HEK293T (cell line): ENCODE measurements around the gene NHSL1.
"Not testable (repeated sequence)": the region's sequence is repeated elsewhere in the genome, so short reads cannot be mapped to it uniquely, and the experiment has no call there.

Source experiments
- CTCF ChIA-PET: fragments of 350-600 bp; formaldehyde crosslinking; extraction: SDS; loops from one replicate; lab custom pipeline; 2021; ENCODE audit warnings: antibody characterized with exemption, inconsistent platforms; lab: Yijun Ruan, JAX
- POLR2A ChIA-PET: fragments of 350-600 bp; formaldehyde crosslinking; extraction: SDS; loops from one replicate; lab custom pipeline; 2020; ENCODE audit warnings: antibody characterized with exemption, inconsistent platforms; lab: Yijun Ruan, JAX
- DNase-seq: peaks from one replicate; pipeline ENCODE4 v3.0.0; 2012; ENCODE audit warnings: mixed read lengths; ENCODE audit errors: extremely low spot score
- ARNT ChIP-seq: fragments of 450-650 bp; IDR thresholded peaks from 2 replicates; pipeline ENCODE4 v1.6.1; 2017; ENCODE audit warnings: mild to moderate bottlenecking
- BHLHE40 ChIP-seq: fragments of 450-650 bp; IDR thresholded peaks from 2 replicates; pipeline ENCODE4 v1.6.1; 2016; ENCODE audit warnings: mild to moderate bottlenecking, moderate library complexity, borderline replicate concordance
- CTBP1 ChIP-seq: fragments of 450-650 bp; IDR thresholded peaks from 2 replicates; pipeline ENCODE4 v1.6.1; 2016; ENCODE audit warnings: borderline replicate concordance
- ELF4 ChIP-seq: fragments of 450-650 bp; IDR thresholded peaks from 2 replicates; pipeline ENCODE4 v1.6.1; 2017; ENCODE audit warnings: antibody characterized with exemption
- FOXA1 ChIP-seq: fragments of 450-650 bp; IDR thresholded peaks from 2 replicates; pipeline ENCODE4 v1.6.1; 2016; ENCODE audit warnings: mild to moderate bottlenecking
- FOXK2 ChIP-seq: fragments of 450-650 bp; IDR thresholded peaks from 2 replicates; pipeline ENCODE4 v1.6.1; 2016; ENCODE audit warnings: mild to moderate bottlenecking
- FOXM1 ChIP-seq: fragments of 450-650 bp; IDR thresholded peaks from 2 replicates; pipeline ENCODE4 v1.6.1; 2017; ENCODE audit warnings: mild to moderate bottlenecking, borderline replicate concordance
- HDGF ChIP-seq: fragments of 450-650 bp; IDR thresholded peaks from 2 replicates; pipeline ENCODE4 v1.6.1; 2017; ENCODE audit warnings: antibody characterized with exemption, borderline replicate concordance
- L3MBTL2 ChIP-seq: fragments of 450-650 bp; conservative IDR thresholded peaks from 2 replicates; pipeline ENCODE4 v1.6.1; 2016; ENCODE audit warnings: mild to moderate bottlenecking
- LEF1 ChIP-seq: fragments of 450-650 bp; IDR thresholded peaks from 2 replicates; pipeline ENCODE4 v1.6.1; 2017; ENCODE audit warnings: mild to moderate bottlenecking, borderline replicate concordance
- NFRKB ChIP-seq: fragments of 450-650 bp; IDR thresholded peaks from 2 replicates; pipeline ENCODE4 v1.6.1; 2016; ENCODE audit warnings: mild to moderate bottlenecking, moderate library complexity
- SP1 ChIP-seq: fragments of 450-650 bp; IDR thresholded peaks from 2 replicates; pipeline ENCODE4 v1.6.1; 2017
- SUZ12 ChIP-seq: fragments of 450-650 bp; IDR thresholded peaks from 2 replicates; pipeline ENCODE4 v1.6.1; 2016; ENCODE audit warnings: mild to moderate bottlenecking
- TARDBP ChIP-seq: fragments of 450-650 bp; IDR thresholded peaks from 2 replicates; pipeline ENCODE4 v1.6.1; 2016
- ZNF384 ChIP-seq: fragments of 450-650 bp; IDR thresholded peaks from 2 replicates; pipeline ENCODE4 v1.6.1; 2016
- TF ChIP-seq, protein P1 (sequence below): fragments of 450-650 bp; IDR thresholded peaks from 2 replicates; pipeline ENCODE4 v1.6.1; 2016

Gene NHSL1

DNA sequence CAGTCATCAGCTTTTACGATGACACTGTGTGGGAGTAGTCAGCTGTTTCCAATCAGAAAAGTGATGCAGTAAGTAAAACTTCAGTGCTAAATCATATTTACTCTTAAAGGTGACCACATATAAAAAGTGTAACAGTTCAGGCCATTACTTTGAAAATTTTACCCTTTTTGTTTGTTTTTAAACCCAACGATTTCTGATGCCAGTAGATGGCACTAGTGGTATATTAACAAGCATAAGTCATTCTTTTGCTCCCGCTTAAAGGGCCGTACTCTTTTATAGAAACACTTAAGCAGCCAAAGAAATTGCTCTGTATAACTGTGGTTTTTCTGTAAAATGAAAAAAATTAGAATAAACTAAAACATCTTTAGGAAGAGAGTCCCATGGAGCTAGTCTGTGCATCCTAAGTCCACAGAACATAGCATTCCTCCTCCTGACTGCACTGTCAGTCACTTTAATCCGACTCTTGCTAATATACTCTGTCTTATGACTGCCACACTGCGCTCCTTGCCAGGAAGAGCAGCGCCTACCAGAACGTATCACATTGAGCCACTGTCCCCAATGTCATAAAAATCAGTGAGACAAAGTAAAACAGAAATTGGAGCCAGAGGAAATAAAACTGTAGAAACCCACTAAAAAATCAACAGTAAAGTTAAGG, 70.2 kb downstream of the NHSL1 start:
- ChIA-PET CTCF (interaction anchor here (0.6 to 1.3 kb wide), 4 partner anchors 80 to 446 kb away, joined by 3 to 7 read pairs (median 3); no protein-coding TSS in a partner anchor), POLR2A (interaction anchor here (1.3 kb wide), 1 partner anchor 25 kb away, joined by 3 read pairs; no protein-coding TSS in a partner anchor)
- peak; percentile 58 for DNase-seq
- TF ChIP-seq FOXM1 (peak; percentile 65; the same call in 1 of the 2 replicates), NFRKB (no peak)
- TF ChIP-seq, protein P1, sequence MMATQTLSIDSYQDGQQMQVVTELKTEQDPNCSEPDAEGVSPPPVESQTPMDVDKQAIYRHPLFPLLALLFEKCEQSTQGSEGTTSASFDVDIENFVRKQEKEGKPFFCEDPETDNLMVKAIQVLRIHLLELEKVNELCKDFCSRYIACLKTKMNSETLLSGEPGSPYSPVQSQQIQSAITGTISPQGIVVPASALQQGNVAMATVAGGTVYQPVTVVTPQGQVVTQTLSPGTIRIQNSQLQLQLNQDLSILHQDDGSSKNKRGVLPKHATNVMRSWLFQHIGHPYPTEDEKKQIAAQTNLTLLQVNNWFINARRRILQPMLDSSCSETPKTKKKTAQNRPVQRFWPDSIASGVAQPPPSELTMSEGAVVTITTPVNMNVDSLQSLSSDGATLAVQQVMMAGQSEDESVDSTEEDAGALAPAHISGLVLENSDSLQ: peak; percentile 68

DNA sequence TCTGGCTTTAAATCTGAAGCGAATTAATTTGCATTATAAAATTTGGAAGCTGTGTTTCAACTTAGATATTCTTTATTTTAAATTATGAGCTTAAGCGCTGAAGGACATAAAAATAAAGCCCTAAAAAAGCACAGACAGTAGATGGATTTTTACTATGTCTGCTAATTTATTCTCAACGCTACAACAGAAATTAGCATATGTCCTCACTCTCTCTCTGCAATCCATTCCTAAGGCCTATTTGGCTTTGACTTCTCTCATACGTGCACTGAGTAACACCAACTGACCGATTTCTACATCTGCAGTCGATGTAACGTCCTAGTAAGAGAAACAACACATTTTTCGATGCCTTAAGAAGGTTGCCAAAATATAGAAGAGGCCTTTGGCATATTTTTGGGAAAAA, 71.6 kb downstream of the NHSL1 start:
- CTCF ChIA-PET: interaction anchor here (1.0 kb wide), 1 partner anchor 82 kb away, joined by 4 read pairs; no protein-coding TSS in a partner anchor
- POLR2A ChIA-PET: no interaction called here
- TF ChIP-seq CTBP1 (no peak), FOXK2 (no peak), LEF1 (no peak), HDGF (no peak), ZNF384 (no peak), FOXM1 (no peak), SP1 (no peak)
- no peak for DNase-seq

DNA sequence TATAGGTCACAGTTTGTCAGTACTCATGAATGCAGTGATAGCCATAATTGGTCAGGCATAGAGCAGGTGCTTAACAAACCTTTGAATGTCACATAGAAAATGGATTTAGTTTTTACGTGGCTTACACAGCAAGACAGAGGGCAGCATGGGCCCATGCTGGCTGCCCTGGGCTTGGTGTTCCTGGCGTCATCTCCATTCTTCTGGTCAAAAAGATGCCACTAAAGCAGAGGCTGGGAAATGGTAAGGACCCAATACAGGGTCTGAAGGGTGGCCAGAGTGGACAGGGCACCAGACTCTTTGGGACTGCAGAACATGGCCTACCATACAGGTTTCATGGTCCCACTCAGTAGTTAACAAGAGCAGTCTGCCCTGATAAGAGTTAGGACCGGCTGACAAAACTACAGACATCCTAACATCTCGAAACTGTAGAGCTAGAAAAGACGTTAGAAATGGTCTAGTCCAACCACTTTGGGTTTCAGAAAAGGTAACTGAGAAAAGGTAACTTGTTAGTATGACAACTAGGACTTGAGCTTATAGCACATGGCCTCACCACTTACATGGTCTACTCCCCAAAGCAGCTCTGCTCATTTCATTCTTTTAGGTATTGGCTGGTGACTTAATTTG, 72.7 kb downstream of the NHSL1 start:
- no peak for DNase-seq
- POLR2A ChIA-PET: no interaction called here
- CTCF ChIA-PET: interaction anchor here (1.0 kb wide), 1 partner anchor 83 kb away, joined by 4 read pairs; no protein-coding TSS in a partner anchor
- no peak for TF ChIP-seq LEF1
- TF ChIP-seq, protein P1: no peak
- TF ChIP-seq SUZ12: no peak
- TF ChIP-seq TARDBP: no peak
- TF ChIP-seq BHLHE40: no peak
- TF ChIP-seq L3MBTL2: no peak
- TF ChIP-seq FOXA1: no peak
- no peak for TF ChIP-seq HDGF
- TF ChIP-seq FOXK2: no peak
- no peak for TF ChIP-seq ZNF384
- no peak for TF ChIP-seq NFRKB
- TF ChIP-seq FOXM1: no peak
- no peak for TF ChIP-seq ARNT
- TF ChIP-seq CTBP1: no peak

DNA sequence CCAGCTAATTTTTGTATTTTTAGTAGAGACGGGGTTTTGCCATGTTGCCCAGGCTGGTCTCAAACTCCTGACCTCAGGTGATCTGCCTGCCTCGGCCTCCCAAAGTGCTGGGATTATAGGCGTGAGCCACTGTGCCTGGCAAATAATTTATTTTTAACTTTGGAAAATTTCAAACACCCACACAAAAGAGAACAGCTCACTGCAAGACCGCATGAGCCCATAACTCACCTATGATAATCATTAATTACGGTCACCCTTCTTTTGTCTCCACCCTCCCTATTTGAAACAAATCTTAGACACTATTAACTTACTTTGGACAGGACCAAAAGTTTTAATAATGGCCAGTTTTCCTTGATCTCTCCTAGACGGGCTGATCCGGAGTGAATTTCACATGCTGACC, 74.0 kb downstream of the NHSL1 start:
- POLR2A ChIA-PET, CTCF ChIA-PET, DNase-seq: not testable (repeated sequence)

DNA sequence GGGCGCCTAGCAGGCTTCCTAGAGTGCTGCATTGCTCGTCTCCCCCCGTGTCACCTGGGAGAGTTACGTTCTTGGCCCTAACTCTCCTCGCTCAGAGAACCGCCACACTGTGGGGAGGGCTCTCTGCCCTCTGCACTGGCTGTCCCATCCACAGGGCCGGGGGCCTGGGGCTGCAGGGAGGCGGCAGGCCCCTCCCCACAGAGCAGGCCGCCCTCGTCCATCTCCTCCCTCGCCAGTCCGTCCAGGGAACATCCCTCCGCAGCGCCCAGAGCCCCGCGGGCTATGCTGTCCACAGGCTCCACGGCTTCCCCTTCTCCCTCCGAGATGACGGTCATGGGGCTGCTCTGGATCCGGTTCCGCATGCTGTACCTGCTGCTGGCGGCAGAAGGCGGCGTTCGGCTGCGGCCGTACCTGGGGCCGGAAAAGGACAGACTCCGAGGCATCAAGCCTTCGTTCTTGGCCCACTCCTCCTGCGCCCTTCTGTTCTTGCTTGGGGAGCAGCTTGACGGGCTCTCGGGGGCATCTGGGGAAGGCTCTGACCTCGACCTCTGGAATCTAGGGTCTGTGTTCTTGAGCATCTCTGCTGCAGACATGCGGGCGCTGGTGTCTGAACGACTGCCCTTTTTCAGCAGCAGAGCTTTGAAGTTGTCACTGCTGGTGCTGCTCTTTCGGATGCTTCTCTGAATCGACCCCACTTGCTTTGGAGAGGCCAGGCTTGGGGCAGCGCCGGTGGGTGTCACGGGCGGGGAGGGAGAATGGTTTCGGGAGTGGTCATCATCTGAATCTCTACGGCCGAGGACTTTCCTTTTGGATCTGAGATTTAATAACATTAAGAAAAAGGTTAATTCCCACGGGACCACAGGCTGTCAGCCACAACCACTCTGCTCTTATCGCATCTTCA, 75.0 kb downstream of the NHSL1 start:
- no peak for DNase-seq
- TF ChIP-seq BHLHE40 (no peak), ELF4 (no peak), SP1 (no peak), LEF1 (no peak)
- CTCF ChIA-PET: no interaction called here
- POLR2A ChIA-PET: no interaction called here

DNA sequence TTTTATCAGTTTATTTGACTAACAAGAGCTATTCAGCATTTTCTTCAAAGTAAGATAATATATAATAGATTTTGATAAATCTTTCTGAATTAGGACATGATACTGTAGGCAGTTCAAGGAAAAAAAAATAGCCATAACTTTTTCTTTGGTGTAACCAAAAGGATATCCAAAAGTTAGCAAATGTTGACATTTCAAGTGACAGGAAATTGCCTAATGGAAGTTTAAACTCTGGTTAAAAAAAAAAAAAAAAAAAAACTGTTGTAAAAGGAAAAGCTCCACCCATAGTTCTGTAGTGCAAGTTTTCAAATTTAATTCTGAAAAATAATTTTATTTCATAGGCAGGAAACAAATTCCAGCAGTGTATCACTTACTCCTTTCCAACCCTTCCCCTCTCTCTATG, 76.4 kb downstream of the NHSL1 start:
- ChIA-PET CTCF (no interaction called here), POLR2A (no interaction called here)
- DNase-seq: no peak
- no peak for TF ChIP-seq FOXK2
- no peak for TF ChIP-seq ELF4
- TF ChIP-seq CTBP1: no peak
- no peak for TF ChIP-seq HDGF
- TF ChIP-seq FOXM1: no peak
- no peak for TF ChIP-seq TARDBP
- TF ChIP-seq L3MBTL2: no peak
- no peak for TF ChIP-seq NFRKB
- no peak for TF ChIP-seq BHLHE40
- no peak for TF ChIP-seq ARNT
- no peak for TF ChIP-seq ZNF384
- TF ChIP-seq SUZ12: no peak
- TF ChIP-seq SP1: no peak
- TF ChIP-seq, protein P1: no peak
